NCI-H1417 (cell line): Measurements from ENCODE around the gene SARNP.
A peak's percentile ranks its signal among the peaks of the same experiment; 100 is the strongest.

Experiments used
- DNase-seq, 3 experiments: peaks; one replicate each; lab custom pipeline; 2025; lab: John Stamatoyannopoulos, UW

SARNP gene

GRCh38 chr12:55711786-55712553 is 105.6 kb downstream of the SARNP start:
- DNase-seq: no peak

- no peak for DNase-seq
Measured at GRCh38 chr12:55708695-55709233, 108.8 kb downstream of the SARNP start.

DNA sequence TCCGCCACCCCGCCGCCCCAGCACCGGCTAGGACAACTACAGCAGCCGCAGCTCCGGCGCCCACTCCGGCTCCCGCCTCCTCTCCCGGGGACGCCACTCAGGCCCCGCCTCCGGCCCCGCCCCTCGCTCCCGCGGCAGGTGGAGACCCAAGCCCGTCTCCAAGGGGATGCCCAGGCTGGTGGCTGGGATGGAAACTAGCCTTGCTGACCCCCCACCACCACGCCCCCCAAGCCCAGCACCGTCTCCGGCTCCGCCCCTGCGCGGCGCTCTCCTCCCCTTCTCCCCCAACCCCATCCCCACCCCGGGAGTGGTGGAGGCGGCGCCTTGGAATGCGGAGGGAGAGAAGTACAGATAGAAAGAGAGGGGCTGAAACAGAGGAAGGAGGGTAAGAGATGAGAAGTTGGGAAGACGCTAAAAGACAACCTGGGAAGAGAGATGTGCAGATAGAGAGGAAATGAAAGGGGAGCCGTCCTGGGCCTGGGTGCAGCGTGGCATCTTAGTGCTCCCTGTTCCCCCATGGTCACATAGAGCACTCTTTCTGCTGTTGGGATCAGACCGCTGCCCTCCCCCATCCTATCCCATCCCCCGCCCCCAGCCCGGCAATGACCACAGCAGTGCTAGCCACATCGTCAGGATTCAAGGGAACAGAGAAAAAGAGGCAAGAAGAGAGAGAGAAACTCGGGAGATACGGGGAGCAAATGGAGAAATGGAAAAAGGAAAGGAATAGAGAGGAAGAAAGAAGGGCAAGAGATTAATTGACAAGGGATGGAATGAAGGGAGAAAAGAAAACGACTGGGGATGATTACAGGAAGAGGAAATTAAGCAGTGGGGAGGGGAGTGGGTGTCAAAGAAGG is 109.5 kb downstream of the SARNP start, which contains the start of gene ITGA7:
Gene ITGA7 (minus strand): TSS at position 64 of the 854 bp plus-strand sequence. CDS start 222 bp downstream, outside the sequence.
- DNase-seq: peak; percentile 75 to 92 (median 82)
